Measurements from ENCODE around the gene RAB11FIP4.

Gene RAB11FIP4

DNA sequence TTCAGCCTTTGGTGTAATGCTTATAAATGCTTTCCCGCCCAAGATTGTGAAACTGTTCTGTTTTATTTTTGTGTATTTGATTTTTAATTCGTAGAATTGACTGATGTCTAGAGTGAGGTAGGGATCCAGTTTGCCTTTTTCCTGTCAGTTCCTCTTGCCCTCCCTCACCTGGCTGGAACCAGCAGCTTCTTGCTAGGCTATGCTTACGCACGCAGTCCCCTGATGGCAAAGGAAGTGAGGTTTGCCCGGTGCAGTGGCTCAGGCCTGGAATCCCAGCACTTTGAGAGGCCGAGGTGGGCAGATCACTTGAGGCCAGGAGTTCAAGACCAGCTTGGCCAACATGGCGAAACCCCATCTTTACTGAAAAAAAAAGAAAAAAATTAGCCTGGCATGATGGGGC, 51.9 kb downstream of the RAB11FIP4 start:
- Histone ChIP-seq H3K9me3 (ENCODE audit: control insufficient read depth, insufficient read depth, low read depth, low read length) (no peaks in the 10 kb centered on the region), H3K4me1 (ENCODE audit: control insufficient read depth, insufficient read depth, low read length) (no peaks in the 10 kb centered on the region), H3K4me3 (ENCODE audit: low read depth, low read length) (no peak overlapping the region), H3K27ac (ENCODE audit: extremely low read depth, low read depth, low read length) (no peak overlapping the region), H3K36me3 (ENCODE audit: control insufficient read depth in 2 of 2, insufficient read depth in 1 of 2, low read length in 2 of 2) (no peaks in the 10 kb centered on the region)
- CTCF ChIA-PET = interaction anchor here (0.6 to 1.9 kb wide), 4 partner anchors 11 to 399 kb away, joined by 3 to 11 read pairs (median 4); no protein-coding TSS in a partner anchor
- no peak for TF ChIP-seq ZNF366 (tag by site-specific recombination; conservative IDR thresholded peaks at IDR 0.05)
- TF ChIP-seq ZNF530 (tag by site-specific recombination; IDR thresholded peaks at IDR 0.05; ENCODE audit: low read depth) = no peak
- TF ChIP-seq, protein P1, sequence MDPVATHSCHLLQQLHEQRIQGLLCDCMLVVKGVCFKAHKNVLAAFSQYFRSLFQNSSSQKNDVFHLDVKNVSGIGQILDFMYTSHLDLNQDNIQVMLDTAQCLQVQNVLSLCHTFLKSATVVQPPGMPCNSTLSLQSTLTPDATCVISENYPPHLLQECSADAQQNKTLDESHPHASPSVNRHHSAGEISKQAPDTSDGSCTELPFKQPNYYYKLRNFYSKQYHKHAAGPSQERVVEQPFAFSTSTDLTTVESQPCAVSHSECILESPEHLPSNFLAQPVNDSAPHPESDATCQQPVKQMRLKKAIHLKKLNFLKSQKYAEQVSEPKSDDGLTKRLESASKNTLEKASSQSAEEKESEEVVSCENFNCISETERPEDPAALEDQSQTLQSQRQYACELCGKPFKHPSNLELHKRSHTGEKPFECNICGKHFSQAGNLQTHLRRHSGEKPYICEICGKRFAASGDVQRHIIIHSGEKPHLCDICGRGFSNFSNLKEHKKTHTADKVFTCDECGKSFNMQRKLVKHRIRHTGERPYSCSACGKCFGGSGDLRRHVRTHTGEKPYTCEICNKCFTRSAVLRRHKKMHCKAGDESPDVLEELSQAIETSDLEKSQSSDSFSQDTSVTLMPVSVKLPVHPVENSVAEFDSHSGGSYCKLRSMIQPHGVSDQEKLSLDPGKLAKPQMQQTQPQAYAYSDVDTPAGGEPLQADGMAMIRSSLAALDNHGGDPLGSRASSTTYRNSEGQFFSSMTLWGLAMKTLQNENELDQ (tag by site-specific recombination; IDR thresholded peaks at IDR 0.05; ENCODE audit: low read depth) = no peak
- no peak for TF ChIP-seq ZNF239 (tag by site-specific recombination; IDR thresholded peaks at IDR 0.05)
- TF ChIP-seq ZBTB17 (tag by site-specific recombination; IDR thresholded peaks at IDR 0.05) = no peak
- POLR2A ChIA-PET = no interaction called here

DNA sequence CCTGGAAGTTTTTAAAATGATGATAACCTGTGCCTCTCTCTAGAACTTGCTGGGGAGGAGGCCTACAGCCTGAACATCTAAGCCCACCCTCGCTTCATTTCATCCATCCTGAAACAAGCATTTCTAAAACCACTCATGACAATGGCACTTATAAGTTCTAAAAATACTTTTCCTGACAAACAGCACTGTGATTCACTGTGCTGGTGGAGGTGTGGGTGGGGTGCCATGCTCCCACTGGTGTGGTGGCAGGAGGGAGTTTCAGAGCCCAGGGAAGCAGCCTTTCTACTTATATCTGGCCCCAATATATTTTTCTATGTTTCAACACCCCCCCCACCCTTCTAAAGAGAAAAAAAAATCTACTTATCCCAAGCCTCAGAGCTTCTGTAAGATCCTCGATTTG, 52.6 kb downstream of the RAB11FIP4 start:
- CTCF ChIA-PET = interaction anchor here (1.1 to 1.6 kb wide), 2 partner anchors 73 to 399 kb away, joined by 3 to 6 read pairs; no protein-coding TSS in a partner anchor
- Histone ChIP-seq H3K27ac (ENCODE audit: extremely low read depth, low read depth, low read length) (no peak overlapping the region), H3K9me3 (ENCODE audit: control insufficient read depth, insufficient read depth, low read depth, low read length) (no peaks in the 10 kb centered on the region), H3K4me1 (ENCODE audit: control insufficient read depth, insufficient read depth, low read length) (no peaks in the 10 kb centered on the region), H3K36me3 (ENCODE audit: control insufficient read depth in 2 of 2, insufficient read depth in 1 of 2, low read length in 2 of 2) (no peaks in the 10 kb centered on the region), H3K4me3 (ENCODE audit: low read depth, low read length) (no peak overlapping the region)
- POLR2A ChIA-PET = interaction anchor here (0.6 kb wide), 1 partner anchor 60 kb away, joined by 11 read pairs; no protein-coding TSS in a partner anchor
- TF ChIP-seq HOXC10 (CRISPR knock-in tag; IDR thresholded peaks at IDR 0.05) = no peak
- no peak for TF ChIP-seq ZNF214 (tag by site-specific recombination; IDR thresholded peaks at IDR 0.05; ENCODE audit: borderline replicate concordance)
- no peak for TF ChIP-seq KLF8 (tag by site-specific recombination; IDR thresholded peaks at IDR 0.05)
- no peak for TF ChIP-seq ZNF274 (IDR thresholded peaks at IDR 0.05; ENCODE audit: low read length)
- no peak for TF ChIP-seq ZNF274 (tag by site-specific recombination; IDR thresholded peaks at IDR 0.05; ENCODE audit: borderline replicate concordance)
- no peak for TF ChIP-seq ZNF624 (tag by site-specific recombination; IDR thresholded peaks at IDR 0.05)
- TF ChIP-seq, protein P2, sequence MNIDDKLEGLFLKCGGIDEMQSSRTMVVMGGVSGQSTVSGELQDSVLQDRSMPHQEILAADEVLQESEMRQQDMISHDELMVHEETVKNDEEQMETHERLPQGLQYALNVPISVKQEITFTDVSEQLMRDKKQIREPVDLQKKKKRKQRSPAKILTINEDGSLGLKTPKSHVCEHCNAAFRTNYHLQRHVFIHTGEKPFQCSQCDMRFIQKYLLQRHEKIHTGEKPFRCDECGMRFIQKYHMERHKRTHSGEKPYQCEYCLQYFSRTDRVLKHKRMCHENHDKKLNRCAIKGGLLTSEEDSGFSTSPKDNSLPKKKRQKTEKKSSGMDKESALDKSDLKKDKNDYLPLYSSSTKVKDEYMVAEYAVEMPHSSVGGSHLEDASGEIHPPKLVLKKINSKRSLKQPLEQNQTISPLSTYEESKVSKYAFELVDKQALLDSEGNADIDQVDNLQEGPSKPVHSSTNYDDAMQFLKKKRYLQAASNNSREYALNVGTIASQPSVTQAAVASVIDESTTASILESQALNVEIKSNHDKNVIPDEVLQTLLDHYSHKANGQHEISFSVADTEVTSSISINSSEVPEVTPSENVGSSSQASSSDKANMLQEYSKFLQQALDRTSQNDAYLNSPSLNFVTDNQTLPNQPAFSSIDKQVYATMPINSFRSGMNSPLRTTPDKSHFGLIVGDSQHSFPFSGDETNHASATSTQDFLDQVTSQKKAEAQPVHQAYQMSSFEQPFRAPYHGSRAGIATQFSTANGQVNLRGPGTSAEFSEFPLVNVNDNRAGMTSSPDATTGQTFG (tag by site-specific recombination; IDR thresholded peaks at IDR 0.05; ENCODE audit: borderline replicate concordance) = no peak
- no peak for TF ChIP-seq ZNF549 (tag by site-specific recombination; IDR thresholded peaks at IDR 0.05)
- TF ChIP-seq ZNF777 (tag by site-specific recombination; IDR thresholded peaks at IDR 0.05; ENCODE audit: borderline replicate concordance) = no peak
- TF ChIP-seq, protein P3, sequence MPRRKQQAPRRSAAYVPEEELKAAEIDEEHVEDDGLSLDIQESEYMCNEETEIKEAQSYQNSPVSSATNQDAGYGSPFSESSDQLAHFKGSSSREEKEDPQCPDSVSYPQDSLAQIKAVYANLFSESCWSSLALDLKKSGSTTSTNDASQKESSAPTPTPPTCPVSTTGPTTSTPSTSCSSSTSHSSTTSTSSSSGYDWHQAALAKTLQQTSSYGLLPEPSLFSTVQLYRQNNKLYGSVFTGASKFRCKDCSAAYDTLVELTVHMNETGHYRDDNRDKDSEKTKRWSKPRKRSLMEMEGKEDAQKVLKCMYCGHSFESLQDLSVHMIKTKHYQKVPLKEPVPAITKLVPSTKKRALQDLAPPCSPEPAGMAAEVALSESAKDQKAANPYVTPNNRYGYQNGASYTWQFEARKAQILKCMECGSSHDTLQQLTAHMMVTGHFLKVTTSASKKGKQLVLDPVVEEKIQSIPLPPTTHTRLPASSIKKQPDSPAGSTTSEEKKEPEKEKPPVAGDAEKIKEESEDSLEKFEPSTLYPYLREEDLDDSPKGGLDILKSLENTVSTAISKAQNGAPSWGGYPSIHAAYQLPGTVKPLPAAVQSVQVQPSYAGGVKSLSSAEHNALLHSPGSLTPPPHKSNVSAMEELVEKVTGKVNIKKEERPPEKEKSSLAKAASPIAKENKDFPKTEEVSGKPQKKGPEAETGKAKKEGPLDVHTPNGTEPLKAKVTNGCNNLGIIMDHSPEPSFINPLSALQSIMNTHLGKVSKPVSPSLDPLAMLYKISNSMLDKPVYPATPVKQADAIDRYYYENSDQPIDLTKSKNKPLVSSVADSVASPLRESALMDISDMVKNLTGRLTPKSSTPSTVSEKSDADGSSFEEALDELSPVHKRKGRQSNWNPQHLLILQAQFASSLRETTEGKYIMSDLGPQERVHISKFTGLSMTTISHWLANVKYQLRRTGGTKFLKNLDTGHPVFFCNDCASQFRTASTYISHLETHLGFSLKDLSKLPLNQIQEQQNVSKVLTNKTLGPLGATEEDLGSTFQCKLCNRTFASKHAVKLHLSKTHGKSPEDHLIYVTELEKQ (tag by site-specific recombination; IDR thresholded peaks at IDR 0.05; ENCODE audit: borderline replicate concordance) = no peak
- TF ChIP-seq, protein P4, sequence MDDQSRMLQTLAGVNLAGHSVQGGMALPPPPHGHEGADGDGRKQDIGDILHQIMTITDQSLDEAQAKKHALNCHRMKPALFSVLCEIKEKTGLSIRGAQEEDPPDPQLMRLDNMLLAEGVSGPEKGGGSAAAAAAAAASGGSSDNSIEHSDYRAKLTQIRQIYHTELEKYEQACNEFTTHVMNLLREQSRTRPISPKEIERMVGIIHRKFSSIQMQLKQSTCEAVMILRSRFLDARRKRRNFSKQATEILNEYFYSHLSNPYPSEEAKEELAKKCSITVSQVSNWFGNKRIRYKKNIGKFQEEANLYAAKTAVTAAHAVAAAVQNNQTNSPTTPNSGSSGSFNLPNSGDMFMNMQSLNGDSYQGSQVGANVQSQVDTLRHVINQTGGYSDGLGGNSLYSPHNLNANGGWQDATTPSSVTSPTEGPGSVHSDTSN (CRISPR knock-in tag; IDR thresholded peaks at IDR 0.05) = no peak
- TF ChIP-seq GLI2 (tag by site-specific recombination; IDR thresholded peaks at IDR 0.05; ENCODE audit: borderline replicate concordance, low read depth) = no peak
- TF ChIP-seq REPIN1 (tag by site-specific recombination; IDR thresholded peaks at IDR 0.05; ENCODE audit: low read depth) = no peak
- no peak for TF ChIP-seq ZNF112 (tag by site-specific recombination; IDR thresholded peaks at IDR 0.05)
- no peak for TF ChIP-seq ZNF707 (tag by site-specific recombination; IDR thresholded peaks at IDR 0.05)

Data from HEK293 (cell line).